ENCODE measurements around the gene ARHGDIG. TPM values are rescaled to one million over a fixed set of nuclear protein-coding genes. Genes with fewer than 3 reads are reported as not detected.

ARHGDIG gene
- total RNA-seq, 4 donors from 2014 or later, result not detected

- intact Hi-C loops (cut with DNase I), result no loop called here
- peaks cover 6 to 23% (median 13%) of the 10 kb centered on the region in 3 donors for H3K4me1 ChIP-seq
- peaks cover 8 to 33% (median 15%) of the 10 kb centered on the region in 3 donors for H3K36me3 ChIP-seq
- no peaks in the 10 kb centered on the region for H3K9me3 ChIP-seq
- peaks cover 6 to 43% (median 11%) of the 10 kb centered on the region in 4 donors for H3K27me3 ChIP-seq
- H3K4me3 ChIP-seq, result no peak overlapping the region
- no peak overlapping the region for H3K27ac ChIP-seq
- DNase-seq, result no peak
- TF ChIP-seq POLR2A (IDR thresholded peaks at IDR 0.05), result no peak
- no peak for TF ChIP-seq CTCF (IDR thresholded peaks at IDR 0.05)
- 80 to 97% methylated on average over 4 to 6 of the region's 52 CpGs for WGBS, 2 donors
These were observed 4.1 kb downstream of the ARHGDIG start for GRCh38 chr16:284204-285120.

- intact Hi-C loops (cut with DNase I), result no loop called here
- DNase-seq, result no peak
- Histone ChIP-seq H3K4me1 (peaks cover 6 to 15% (median 6%) of the 10 kb centered on the region in 3 donors), H3K4me3 (no peak overlapping the region), H3K27me3 (peaks cover 6 to 34% (median 8%) of the 10 kb centered on the region in 4 donors), H3K27ac (no peak overlapping the region), H3K9me3 (no peaks in the 10 kb centered on the region), H3K36me3 (peaks cover 8 to 42% (median 19%) of the 10 kb centered on the region in 3 donors)
- 53 to 95% methylated on average over 2 to 12 of the region's 48 CpGs for WGBS, 2 donors
- TF ChIP-seq CTCF (IDR thresholded peaks at IDR 0.05) (no peak), POLR2A (IDR thresholded peaks at IDR 0.05) (no peak)
These were observed 5.0 kb downstream of the ARHGDIG start for GRCh38 chr16:285146-286055.

GRCh38 chr16:286491-287297, 6.3 kb downstream of the ARHGDIG start:
- no peak overlapping the region for H3K4me3 ChIP-seq
- no peaks in the 10 kb centered on the region for H3K9me3 ChIP-seq
- H3K4me1 ChIP-seq, result peaks cover 0 to 2% (median 0%) of the 10 kb centered on the region in 3 donors
- H3K27me3 ChIP-seq, result peaks cover 0 to 22% (median 0%) of the 10 kb centered on the region in 4 donors
- H3K27ac ChIP-seq, result no peak overlapping the region
- intact Hi-C loops (cut with DNase I), result no loop called here
- 84 to 100% methylated on average over 2 to 6 of the region's 22 CpGs for WGBS, 2 donors
- TF ChIP-seq POLR2A (IDR thresholded peaks at IDR 0.05), result no peak
- TF ChIP-seq CTCF (IDR thresholded peaks at IDR 0.05), result no peak
- H3K36me3 ChIP-seq, result peaks cover 8 to 55% (median 30%) of the 10 kb centered on the region in 3 donors
- DNase-seq, result no peak

- H3K27me3 ChIP-seq, result peaks cover 0 to 15% (median 0%) of the 10 kb centered on the region in 4 donors
- WGBS, 2 donors, result 71 to 77% methylated on average over 8 to 11 of the region's 16 CpGs
- no peak for DNase-seq
- no peak for TF ChIP-seq POLR2A (IDR thresholded peaks at IDR 0.05)
- TF ChIP-seq CTCF (IDR thresholded peaks at IDR 0.05), result peak in 1 of 6 experiments; percentile 30
- no peaks in the 10 kb centered on the region for H3K9me3 ChIP-seq
- H3K4me3 ChIP-seq, result no peak overlapping the region
- H3K27ac ChIP-seq, result no peak overlapping the region
- H3K4me1 ChIP-seq, result no peaks in the 10 kb centered on the region
- H3K36me3 ChIP-seq, result peaks cover 8 to 62% (median 30%) of the 10 kb centered on the region in 3 donors
- intact Hi-C loops (cut with DNase I), result no loop called here
These were observed 7.0 kb downstream of the ARHGDIG start for GRCh38 chr16:287298-287811.

All from esophagus squamous epithelium (tissue), 5 donors.